ENCODE measurements around the gene SIX2. TPM values are rescaled to one million over a fixed set of nuclear protein-coding genes. Genes with fewer than 3 reads are reported as not detected.

SIX2 gene
- total RNA-seq, 1 donor from 2014 or later: not detected

DNA sequence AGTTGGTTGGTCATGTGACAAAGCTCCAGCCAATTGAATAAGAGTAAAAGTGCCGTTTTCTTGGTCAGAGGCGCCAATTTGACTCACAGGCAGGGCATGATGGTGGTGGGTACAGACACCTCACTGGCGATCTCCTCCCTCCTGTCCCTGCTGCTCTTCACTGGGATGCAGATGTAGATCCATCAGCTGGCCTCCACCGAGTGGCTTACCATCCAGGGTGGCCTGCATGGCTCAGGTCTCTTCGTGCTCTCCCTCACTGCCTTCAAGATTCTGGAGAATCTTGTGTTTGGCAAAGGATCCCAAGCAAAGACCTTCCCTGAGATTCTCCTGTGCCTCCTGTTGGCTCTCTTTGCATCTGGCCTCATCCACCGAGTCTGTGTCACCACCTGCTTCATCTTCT is 12.9 kb downstream of the SIX2 start:
- H3K4me2 ChIP-seq: no peak overlapping the region
- no peaks in the 10 kb centered on the region for H3K4me1 Mint-ChIP-seq
- no peaks in the 10 kb centered on the region for H3K36me3 Mint-ChIP-seq
- peaks cover 15% of the 10 kb centered on the region for H3K9me3 Mint-ChIP-seq
- H3K27ac Mint-ChIP-seq: no peak overlapping the region
- H4K20me1 ChIP-seq (ENCODE audit: low read depth): peaks cover 5% of the 10 kb centered on the region
- peaks cover 15% of the 10 kb centered on the region for H3K4me1 ChIP-seq
- H2AFZ ChIP-seq (replicated peaks): no peak overlapping the region
- H3K9ac ChIP-seq: no peak overlapping the region
- DNase-seq (ENCODE audit: low spot score): no peak
- no peak overlapping the region for H3K27ac ChIP-seq
- H3K9me3 ChIP-seq (ENCODE audit: low read depth): no peaks in the 10 kb centered on the region
- H3F3A ChIP-seq (ENCODE audit: low read depth): peaks cover 17% of the 10 kb centered on the region
- H3K79me2 ChIP-seq (ENCODE audit: low read depth): no peaks in the 10 kb centered on the region
- H3K4me3 ChIP-seq: no peak overlapping the region
- peaks cover 77% of the 10 kb centered on the region for H3K27me3 ChIP-seq
- TF ChIP-seq EZH2phosphoT487 (IDR thresholded peaks at IDR 0.05): no peak
- TF ChIP-seq EZH2 (IDR thresholded peaks at IDR 0.05): no peak
- TF ChIP-seq, protein P1, sequence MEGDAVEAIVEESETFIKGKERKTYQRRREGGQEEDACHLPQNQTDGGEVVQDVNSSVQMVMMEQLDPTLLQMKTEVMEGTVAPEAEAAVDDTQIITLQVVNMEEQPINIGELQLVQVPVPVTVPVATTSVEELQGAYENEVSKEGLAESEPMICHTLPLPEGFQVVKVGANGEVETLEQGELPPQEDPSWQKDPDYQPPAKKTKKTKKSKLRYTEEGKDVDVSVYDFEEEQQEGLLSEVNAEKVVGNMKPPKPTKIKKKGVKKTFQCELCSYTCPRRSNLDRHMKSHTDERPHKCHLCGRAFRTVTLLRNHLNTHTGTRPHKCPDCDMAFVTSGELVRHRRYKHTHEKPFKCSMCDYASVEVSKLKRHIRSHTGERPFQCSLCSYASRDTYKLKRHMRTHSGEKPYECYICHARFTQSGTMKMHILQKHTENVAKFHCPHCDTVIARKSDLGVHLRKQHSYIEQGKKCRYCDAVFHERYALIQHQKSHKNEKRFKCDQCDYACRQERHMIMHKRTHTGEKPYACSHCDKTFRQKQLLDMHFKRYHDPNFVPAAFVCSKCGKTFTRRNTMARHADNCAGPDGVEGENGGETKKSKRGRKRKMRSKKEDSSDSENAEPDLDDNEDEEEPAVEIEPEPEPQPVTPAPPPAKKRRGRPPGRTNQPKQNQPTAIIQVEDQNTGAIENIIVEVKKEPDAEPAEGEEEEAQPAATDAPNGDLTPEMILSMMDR (IDR thresholded peaks at IDR 0.05): no peak
- H3K4me3 Mint-ChIP-seq: no peak overlapping the region
- H3K27me3 Mint-ChIP-seq (ENCODE audit: insufficient read depth, low read depth): peaks cover 45% of the 10 kb centered on the region
- H3K36me3 ChIP-seq: no peaks in the 10 kb centered on the region

DNA sequence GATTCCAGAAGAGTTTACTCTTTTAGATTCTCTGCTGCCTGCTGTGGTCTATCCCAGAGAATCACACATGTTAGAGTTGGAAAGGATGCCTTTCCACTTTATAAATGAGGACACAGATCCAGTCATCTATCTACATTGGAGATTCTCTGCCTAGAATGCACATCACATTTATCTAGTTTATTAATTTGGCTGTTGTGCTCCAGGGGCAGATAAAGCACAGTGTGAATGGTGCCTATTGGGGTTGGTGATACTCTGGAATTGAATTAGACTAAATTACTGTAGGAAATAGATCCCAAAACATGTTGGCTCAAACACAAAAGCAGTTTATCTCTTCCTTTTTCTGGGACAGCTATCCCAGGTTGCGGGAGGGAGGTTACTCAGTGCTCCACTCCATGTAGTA is 14.9 kb downstream of the SIX2 start:
- no peak for TF ChIP-seq EZH2phosphoT487 (IDR thresholded peaks at IDR 0.05)
- TF ChIP-seq EZH2 (IDR thresholded peaks at IDR 0.05): no peak
- TF ChIP-seq, protein P1 (IDR thresholded peaks at IDR 0.05): no peak
- peaks cover 30% of the 10 kb centered on the region for H3K27me3 Mint-ChIP-seq (ENCODE audit: insufficient read depth, low read depth)
- peaks cover 58% of the 10 kb centered on the region for H3K27me3 ChIP-seq

GRCh38 chr2:44989176-44989575 is 20.1 kb downstream of the SIX2 start:
- no peak overlapping the region for H3K4me3 ChIP-seq
- H4K20me1 ChIP-seq (ENCODE audit: low read depth): no peaks in the 10 kb centered on the region
- no peaks in the 10 kb centered on the region for H3K79me2 ChIP-seq (ENCODE audit: low read depth)
- Mint-ChIP-seq H3K4me3 (no peak overlapping the region), H3K4me1 (no peaks in the 10 kb centered on the region), H3K27ac (no peak overlapping the region), H3K27me3 (ENCODE audit: insufficient read depth, low read depth) (peaks cover 11% of the 10 kb centered on the region), H3K36me3 (no peaks in the 10 kb centered on the region), H3K9me3 (peaks cover 24% of the 10 kb centered on the region)
- H3F3A ChIP-seq (ENCODE audit: low read depth): peaks cover 3% of the 10 kb centered on the region
- DNase-seq (ENCODE audit: low spot score): no peak
- no peak overlapping the region for H3K9ac ChIP-seq
- no peaks in the 10 kb centered on the region for H3K9me3 ChIP-seq (ENCODE audit: low read depth)
- no peak overlapping the region for H3K27ac ChIP-seq
- peaks cover 6% of the 10 kb centered on the region for H3K27me3 ChIP-seq
- no peaks in the 10 kb centered on the region for H3K36me3 ChIP-seq
- H3K4me2 ChIP-seq: no peak overlapping the region
- no peak overlapping the region for H2AFZ ChIP-seq (replicated peaks)
- TF ChIP-seq, protein P1 (IDR thresholded peaks at IDR 0.05): no peak
- TF ChIP-seq EZH2 (IDR thresholded peaks at IDR 0.05): no peak
- TF ChIP-seq EZH2phosphoT487 (IDR thresholded peaks at IDR 0.05): no peak
- H3K4me1 ChIP-seq: peaks cover 3% of the 10 kb centered on the region

More for the DNA sequence above, 14.9 kb downstream of the SIX2 start:
- Mint-ChIP-seq H3K9me3 (peaks cover 15% of the 10 kb centered on the region), H3K36me3 (no peaks in the 10 kb centered on the region), H3K27ac (no peak overlapping the region), H3K4me3 (no peak overlapping the region), H3K4me1 (no peaks in the 10 kb centered on the region)
- H3F3A ChIP-seq (ENCODE audit: low read depth): peaks cover 3% of the 10 kb centered on the region
- H4K20me1 ChIP-seq (ENCODE audit: low read depth): no peaks in the 10 kb centered on the region
- no peaks in the 10 kb centered on the region for H3K9me3 ChIP-seq (ENCODE audit: low read depth)
- H3K36me3 ChIP-seq: no peaks in the 10 kb centered on the region
- H2AFZ ChIP-seq (replicated peaks): no peak overlapping the region
- H3K9ac ChIP-seq: no peak overlapping the region
- peaks cover 3% of the 10 kb centered on the region for H3K4me1 ChIP-seq
- no peak for DNase-seq (ENCODE audit: low spot score)
- no peaks in the 10 kb centered on the region for H3K79me2 ChIP-seq (ENCODE audit: low read depth)
- no peak overlapping the region for H3K4me2 ChIP-seq
- H3K4me3 ChIP-seq: no peak overlapping the region
- H3K27ac ChIP-seq: no peak overlapping the region

Data from neural progenitor cell (in vitro differentiated cells).